Fibroblast of pulmonary artery (primary cell): ENCODE measurements around the gene BPGM.

Source experiments
- DNase-seq: peaks from one replicate; pipeline ENCODE4 v3.0.0-alpha.2; 2010; ENCODE audit warnings: low read depth
- H3K4me3 ChIP-seq: replicated peaks from 2 replicates; pipeline ENCODE4 v1.5.1; 2011; ENCODE audit warnings: low read depth, mild to moderate bottlenecking, control low read depth, low read length, moderate library complexity
- CTCF ChIP-seq: IDR thresholded peaks from 2 replicates; pipeline ENCODE4 v1.5.1; 2011; ENCODE audit warnings: mild to moderate bottlenecking, control low read depth, low read length, inconsistent platforms; ENCODE audit errors: missing control alignments

BPGM gene

GRCh38 chr7:134649226-134649775, 2.6 kb downstream of the BPGM start:
- peak; percentile 13 for DNase-seq
- H3K4me3 ChIP-seq, result no peak overlapping the region
- TF ChIP-seq CTCF, result no peak

GRCh38 chr7:134651991-134652390, 5.3 kb downstream of the BPGM start:
- TF ChIP-seq CTCF, result no peak
- no peak overlapping the region for H3K4me3 ChIP-seq
- peak; percentile 28 for DNase-seq

GRCh38 chr7:134654104-134654775, 7.6 kb downstream of the BPGM start:
- no peak overlapping the region for H3K4me3 ChIP-seq
- no peak for DNase-seq
- no peak for TF ChIP-seq CTCF

- H3K4me3 ChIP-seq, result no peak overlapping the region
- no peak for TF ChIP-seq CTCF
- DNase-seq, result no peak
These were observed 10.9 kb downstream of the BPGM start for GRCh38 chr7:134657526-134657925.

GRCh38 chr7:134660242-134660785, 13.7 kb downstream of the BPGM start:
- DNase-seq, result no peak
- no peak overlapping the region for H3K4me3 ChIP-seq
- no peak for TF ChIP-seq CTCF

GRCh38 chr7:134660961-134661376, 14.3 kb downstream of the BPGM start:
- TF ChIP-seq CTCF, result no peak
- no peak overlapping the region for H3K4me3 ChIP-seq
- DNase-seq, result peak; percentile 69
